Medulla oblongata (tissue), 1 donor: ENCODE measurements around the gene LACTBL1.
"Not testable (repeated sequence)": the region's sequence is repeated elsewhere in the genome, so short reads cannot be mapped to it uniquely, and the experiment has no call there.

Experiments
- DNase-seq: peaks from one replicate; pipeline ENCODE4 v3.0.0-alpha.2; 2015; ENCODE audit errors: extremely low spot score

Gene LACTBL1

GRCh38 chr1:22972760-22973159, at the start of gene LACTBL1:
LACTBL1 (minus strand) TSS chr1:22972866; CDS start chr1:22972316, 550 bp downstream.
- no peak for DNase-seq

- DNase-seq = no peak
Observed at GRCh38 chr1:23021834-23022233, 49.2 kb upstream of the LACTBL1 start.

- no peak for DNase-seq
Observed at GRCh38 chr1:23020706-23021405, 48.2 kb upstream of the LACTBL1 start.

- peak; percentile 14 for DNase-seq
Observed at GRCh38 chr1:23019863-23020625, 47.4 kb upstream of the LACTBL1 start.

- DNase-seq = peak; percentile 98
Observed at GRCh38 chr1:23019094-23019862, 46.6 kb upstream of the LACTBL1 start, which contains the start of gene KDM1A. KDM1A (plus strand) TSS chr1:23019468; CDS start chr1:23019597, 129 bp downstream.

- DNase-seq = no peak
Observed at GRCh38 chr1:23018661-23019093, 46.0 kb upstream of the LACTBL1 start.

- DNase-seq = no peak
Observed at GRCh38 chr1:23013657-23014056, 41.0 kb upstream of the LACTBL1 start.

GRCh38 chr1:23010025-23010424, 37.4 kb upstream of the LACTBL1 start:
- DNase-seq = not testable (repeated sequence)

GRCh38 chr1:23008901-23009300, 36.2 kb upstream of the LACTBL1 start:
- no peak for DNase-seq

- no peak for DNase-seq
Observed at GRCh38 chr1:23007106-23007505, 34.4 kb upstream of the LACTBL1 start.

GRCh38 chr1:23004769-23005168, 32.1 kb upstream of the LACTBL1 start:
- not testable (repeated sequence) for DNase-seq

GRCh38 chr1:23004112-23004511, 31.4 kb upstream of the LACTBL1 start:
- no peak for DNase-seq

GRCh38 chr1:23002218-23002617, 29.6 kb upstream of the LACTBL1 start:
- not testable (repeated sequence) for DNase-seq

GRCh38 chr1:23000133-23000532, 27.5 kb upstream of the LACTBL1 start:
- DNase-seq = not testable (repeated sequence)

- not testable (repeated sequence) for DNase-seq
Observed at GRCh38 chr1:22997528-22997927, 24.9 kb upstream of the LACTBL1 start.

GRCh38 chr1:22995774-22996173, 23.1 kb upstream of the LACTBL1 start:
- DNase-seq = no peak

GRCh38 chr1:22993220-22993795, 20.6 kb upstream of the LACTBL1 start:
- not testable (repeated sequence) for DNase-seq

- not testable (repeated sequence) for DNase-seq
Observed at GRCh38 chr1:22992384-22992783, 19.7 kb upstream of the LACTBL1 start.

GRCh38 chr1:22983944-22984343, 11.3 kb upstream of the LACTBL1 start:
- no peak for DNase-seq

- DNase-seq = not testable (repeated sequence)
Observed at GRCh38 chr1:22980471-22980790, 7.8 kb upstream of the LACTBL1 start.

- DNase-seq = no peak
Observed at GRCh38 chr1:22978299-22978698, 5.6 kb upstream of the LACTBL1 start.
